ENCODE measurements around the gene TMEM100. TPM values are rescaled to one million over a fixed set of nuclear protein-coding genes. Genes with fewer than 3 reads are reported as not detected.

Gene TMEM100
- total RNA-seq, 2 donors from 2014 or later: 2.9 to 5.6 TPM

DNA sequence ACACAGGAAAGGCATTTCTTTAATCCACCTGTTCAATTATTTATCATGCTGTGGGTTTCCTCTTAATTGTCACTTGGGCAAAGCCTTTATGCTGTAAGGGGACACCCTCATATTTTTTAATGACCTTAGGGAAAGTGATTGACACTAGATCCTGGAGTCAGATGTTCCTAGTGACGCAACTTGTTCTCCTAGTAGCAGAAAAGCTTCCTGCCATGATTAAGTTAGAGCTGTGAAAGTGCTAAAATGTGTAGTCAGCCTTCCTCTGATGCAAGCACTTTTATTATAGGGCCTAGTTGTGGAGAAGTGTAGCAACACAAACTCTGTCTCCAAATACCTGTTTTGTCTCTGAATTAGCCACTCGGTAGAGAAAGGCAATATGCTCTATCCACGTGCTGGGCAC lies 12.3 kb downstream of the TMEM100 start:
- H3K4me3 ChIP-seq: no peak overlapping the region
- no peak for TF ChIP-seq POLR2A (IDR thresholded peaks at IDR 0.05)
- TF ChIP-seq, protein P1, sequence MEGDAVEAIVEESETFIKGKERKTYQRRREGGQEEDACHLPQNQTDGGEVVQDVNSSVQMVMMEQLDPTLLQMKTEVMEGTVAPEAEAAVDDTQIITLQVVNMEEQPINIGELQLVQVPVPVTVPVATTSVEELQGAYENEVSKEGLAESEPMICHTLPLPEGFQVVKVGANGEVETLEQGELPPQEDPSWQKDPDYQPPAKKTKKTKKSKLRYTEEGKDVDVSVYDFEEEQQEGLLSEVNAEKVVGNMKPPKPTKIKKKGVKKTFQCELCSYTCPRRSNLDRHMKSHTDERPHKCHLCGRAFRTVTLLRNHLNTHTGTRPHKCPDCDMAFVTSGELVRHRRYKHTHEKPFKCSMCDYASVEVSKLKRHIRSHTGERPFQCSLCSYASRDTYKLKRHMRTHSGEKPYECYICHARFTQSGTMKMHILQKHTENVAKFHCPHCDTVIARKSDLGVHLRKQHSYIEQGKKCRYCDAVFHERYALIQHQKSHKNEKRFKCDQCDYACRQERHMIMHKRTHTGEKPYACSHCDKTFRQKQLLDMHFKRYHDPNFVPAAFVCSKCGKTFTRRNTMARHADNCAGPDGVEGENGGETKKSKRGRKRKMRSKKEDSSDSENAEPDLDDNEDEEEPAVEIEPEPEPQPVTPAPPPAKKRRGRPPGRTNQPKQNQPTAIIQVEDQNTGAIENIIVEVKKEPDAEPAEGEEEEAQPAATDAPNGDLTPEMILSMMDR (IDR thresholded peaks at IDR 0.05): no peak
- ATAC-seq: no peak
- no peaks in the 10 kb centered on the region for H3K27me3 ChIP-seq
- no peak for DNase-seq
- no peak overlapping the region for H3K27ac ChIP-seq
- H3K9me3 ChIP-seq: no peaks in the 10 kb centered on the region
- no peaks in the 10 kb centered on the region for H3K4me1 ChIP-seq
- H3K36me3 ChIP-seq (replicated peaks in 1 of 2; ENCODE audit: insufficient read depth in 1 of 2, low read depth in 2 of 2): no peaks in the 10 kb centered on the region
- 78% methylated on average over 3 of the region's 3 CpGs for WGBS, 2 donors
- intact Hi-C loops (cut with DNase I): no loop called here

DNA sequence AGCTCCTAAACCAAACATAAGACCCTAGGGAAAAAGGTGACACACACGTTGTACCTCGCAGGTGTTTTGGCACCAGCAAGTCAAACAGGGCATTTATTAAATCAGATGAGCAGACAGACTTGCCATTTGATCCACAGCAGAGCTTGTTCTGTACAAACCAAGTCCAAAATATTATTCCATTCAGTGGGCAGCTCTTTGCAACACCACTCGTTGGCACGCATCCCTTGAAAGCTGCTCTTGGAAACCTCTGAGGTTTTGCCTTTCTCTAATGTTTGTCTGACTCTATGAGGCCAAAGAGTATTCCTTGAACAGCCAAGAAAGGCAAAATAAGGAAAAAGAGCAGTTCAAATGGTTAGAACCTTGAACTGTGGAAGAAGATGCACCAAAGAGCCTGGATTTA lies 12.7 kb downstream of the TMEM100 start:
- Histone ChIP-seq H3K4me1 (no peaks in the 10 kb centered on the region), H3K27me3 (no peaks in the 10 kb centered on the region), H3K27ac (no peak overlapping the region), H3K36me3 (replicated peaks in 1 of 2; ENCODE audit: insufficient read depth in 1 of 2, low read depth in 2 of 2) (no peaks in the 10 kb centered on the region), H3K4me3 (no peak overlapping the region), H3K9me3 (no peaks in the 10 kb centered on the region)
- DNase-seq (no peak), ATAC-seq (no peak)
- 56% methylated on average over 4 of the region's 4 CpGs for WGBS, 2 donors
- no peak for TF ChIP-seq POLR2A (IDR thresholded peaks at IDR 0.05)
- TF ChIP-seq, protein P1 (IDR thresholded peaks at IDR 0.05): no peak
- intact Hi-C loops (cut with DNase I): no loop called here

DNA sequence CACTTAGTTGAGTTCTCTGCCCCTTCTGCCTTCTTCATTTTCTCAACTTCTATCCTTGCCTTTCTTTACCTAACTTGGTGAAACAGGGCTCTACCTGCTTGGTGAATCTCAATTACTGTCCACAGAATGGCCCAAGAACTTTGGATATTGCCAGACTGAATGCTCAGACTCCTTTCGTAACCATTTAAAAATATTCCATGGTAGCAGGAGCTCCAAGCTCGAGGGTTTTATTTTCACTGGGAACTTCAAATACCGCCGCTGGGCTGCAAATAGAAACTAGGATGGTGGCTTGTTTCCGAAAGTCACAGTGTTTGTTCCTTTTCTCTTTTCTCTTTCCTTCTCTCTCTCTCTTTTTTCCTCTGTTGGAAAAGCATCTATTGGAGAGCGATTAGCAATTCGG lies 13.2 kb downstream of the TMEM100 start:
- no peak for DNase-seq
- TF ChIP-seq POLR2A (IDR thresholded peaks at IDR 0.05): no peak
- TF ChIP-seq, protein P1 (IDR thresholded peaks at IDR 0.05): no peak
- ATAC-seq: no peak
- Histone ChIP-seq H3K4me3 (no peak overlapping the region), H3K27ac (no peak overlapping the region), H3K27me3 (no peaks in the 10 kb centered on the region), H3K9me3 (no peaks in the 10 kb centered on the region), H3K36me3 (replicated peaks in 1 of 2; ENCODE audit: insufficient read depth in 1 of 2, low read depth in 2 of 2) (no peaks in the 10 kb centered on the region), H3K4me1 (no peaks in the 10 kb centered on the region)
- 66 to 72% methylated on average over 7 of the region's 7 CpGs for WGBS, 2 donors
- intact Hi-C loops (cut with DNase I): no loop called here

DNA sequence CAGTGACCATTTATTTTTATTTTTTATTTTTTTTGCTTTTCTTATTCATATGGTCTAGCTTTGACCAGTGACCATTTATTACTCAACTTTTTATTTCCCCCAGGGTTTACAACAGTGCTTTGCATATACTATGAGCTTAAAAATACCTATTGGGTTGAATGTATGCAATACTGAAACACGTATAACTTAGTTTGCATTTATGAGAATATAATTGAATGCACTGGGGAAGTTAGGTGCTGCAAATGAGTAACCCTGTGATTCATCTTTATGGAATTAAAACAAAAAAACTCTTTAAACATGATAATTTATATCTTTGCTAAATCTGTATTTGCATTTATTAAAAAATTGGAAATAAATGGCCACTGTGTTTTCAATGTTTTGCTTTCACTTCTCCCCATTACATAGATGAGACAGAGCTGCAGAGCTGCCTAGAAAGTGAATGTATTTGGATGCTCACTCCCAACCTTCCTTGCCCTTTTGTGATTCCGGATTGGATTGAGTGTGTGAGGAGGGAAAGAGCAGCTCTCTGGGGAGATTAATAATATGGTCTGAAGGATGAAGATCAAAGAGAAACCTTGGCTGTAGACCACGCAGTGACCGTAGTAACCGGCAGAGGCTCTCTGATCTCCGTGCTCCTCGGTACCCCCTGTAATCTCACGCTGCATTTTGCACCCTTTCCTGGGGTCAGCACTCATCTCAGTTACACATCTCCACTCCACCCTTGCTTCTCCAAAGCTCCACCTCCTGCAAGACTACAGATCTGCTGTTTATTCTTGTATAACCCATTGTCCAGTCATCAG lies 14.3 kb downstream of the TMEM100 start:
- 32 to 36% methylated on average over 8 of the region's 8 CpGs for WGBS, 2 donors

More for the DNA sequence above, 14.3 kb downstream of the TMEM100 start:
- ATAC-seq: no peak
- Histone ChIP-seq H3K27ac (no peak overlapping the region), H3K4me1 (no peaks in the 10 kb centered on the region), H3K9me3 (no peaks in the 10 kb centered on the region), H3K27me3 (no peaks in the 10 kb centered on the region), H3K36me3 (replicated peaks in 1 of 2; ENCODE audit: insufficient read depth in 1 of 2, low read depth in 2 of 2) (no peaks in the 10 kb centered on the region), H3K4me3 (no peak overlapping the region)
- DNase-seq: no peak
- intact Hi-C loops (cut with DNase I): no loop called here
- TF ChIP-seq POLR2A (IDR thresholded peaks at IDR 0.05): no peak
- TF ChIP-seq, protein P1 (IDR thresholded peaks at IDR 0.05): no peak

All from body of pancreas (tissue), 4 donors.